Spleen (tissue), 7 donors: ENCODE data around the gene MPPED2.

ENCODE experiments used
- POLR2A ChIP-seq, 3 donors: fragments of 450-650 bp; IDR thresholded peaks; one replicate each; pipeline ENCODE4 v1.5.1; 2017; ENCODE audit warnings: antibody characterized with exemption in 3 of 3, mild to moderate bottlenecking in 1 of 3
- TF ChIP-seq, protein P1 (sequence below), 11 experiments: fragments of 200-600 bp in 7 of 11; fragments of 450-650 bp in 4 of 11; sonication (generic) in 4 of 11; IDR thresholded peaks in 8 of 11; conservative IDR thresholded peaks in 3 of 11; 1 replicate in 7 of 11; 2 replicates in 4 of 11; pipeline versions ENCODE4 v1.4.0 to v1.8.0; 2016 to 2021; ENCODE audit warnings: antibody characterized with exemption in 11 of 11, inconsistent platforms in 4 of 11, mild to moderate bottlenecking in 1 of 11
- donor health status: DM: no; HTN: no; CAD: no; lungs with moderate emphysema.
- donor health status: DM: no; HTN: no; CAD: no.
- donor health status: DM: no; HTN: no; CAD: no.

DNA sequence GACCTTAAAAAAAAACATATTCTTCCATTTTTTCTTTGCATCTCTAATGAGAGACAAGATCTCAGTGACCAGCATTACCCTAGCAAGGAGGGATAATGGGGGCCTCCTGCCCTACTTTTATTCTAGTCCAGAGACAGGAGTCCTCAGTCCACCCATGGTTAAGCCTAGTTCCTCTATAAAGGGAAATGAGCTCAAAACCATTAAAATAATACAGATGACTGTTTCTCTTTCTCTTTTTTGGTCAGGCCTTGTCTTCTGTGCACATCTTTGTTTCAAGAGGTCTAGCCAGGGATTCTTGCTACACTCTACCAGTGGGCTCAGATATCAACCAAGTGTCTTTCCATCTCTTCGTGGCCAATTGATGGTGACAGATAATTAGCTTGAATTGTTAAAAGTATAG lies 73.1 kb downstream of the MPPED2 start:
- TF ChIP-seq, protein P1, sequence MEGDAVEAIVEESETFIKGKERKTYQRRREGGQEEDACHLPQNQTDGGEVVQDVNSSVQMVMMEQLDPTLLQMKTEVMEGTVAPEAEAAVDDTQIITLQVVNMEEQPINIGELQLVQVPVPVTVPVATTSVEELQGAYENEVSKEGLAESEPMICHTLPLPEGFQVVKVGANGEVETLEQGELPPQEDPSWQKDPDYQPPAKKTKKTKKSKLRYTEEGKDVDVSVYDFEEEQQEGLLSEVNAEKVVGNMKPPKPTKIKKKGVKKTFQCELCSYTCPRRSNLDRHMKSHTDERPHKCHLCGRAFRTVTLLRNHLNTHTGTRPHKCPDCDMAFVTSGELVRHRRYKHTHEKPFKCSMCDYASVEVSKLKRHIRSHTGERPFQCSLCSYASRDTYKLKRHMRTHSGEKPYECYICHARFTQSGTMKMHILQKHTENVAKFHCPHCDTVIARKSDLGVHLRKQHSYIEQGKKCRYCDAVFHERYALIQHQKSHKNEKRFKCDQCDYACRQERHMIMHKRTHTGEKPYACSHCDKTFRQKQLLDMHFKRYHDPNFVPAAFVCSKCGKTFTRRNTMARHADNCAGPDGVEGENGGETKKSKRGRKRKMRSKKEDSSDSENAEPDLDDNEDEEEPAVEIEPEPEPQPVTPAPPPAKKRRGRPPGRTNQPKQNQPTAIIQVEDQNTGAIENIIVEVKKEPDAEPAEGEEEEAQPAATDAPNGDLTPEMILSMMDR (IDR thresholded peaks at IDR 0.05 in 8 of 11, conservative IDR thresholded peaks at IDR 0.05 in 3 of 11), result no peak
- no peak for TF ChIP-seq POLR2A (IDR thresholded peaks at IDR 0.05)
